ENCODE measurements around the gene CCN2.

GRCh38 chr6:131937703-131938631 is 13.2 kb downstream of the CCN2 start:
- no peak for TF ChIP-seq CTCF (conservative IDR thresholded peaks at IDR 0.05)
- TF ChIP-seq EZH2 (IDR thresholded peaks at IDR 0.05; ENCODE audit: low read depth) = no peak
